Activated CD8-positive, alpha-beta T cell treated with anti-CD3 and anti-CD28 coated beads for 36 hours (primary cell): ENCODE measurements around the gene INO80. TPM values are rescaled to one million over a fixed set of nuclear protein-coding genes. Genes with fewer than 3 reads are reported as not detected.
A peak's percentile ranks its signal among the peaks of the same experiment; 100 is the strongest.

ENCODE experiments used
- ATAC-seq: fragments of 200-7000 bp; cut with Tn5 transposase; one replicate; pipeline ENCODE4 v1.10.0; 2021; ENCODE audit warnings: mild to moderate bottlenecking, moderate library complexity
- CTCF ChIA-PET: fragments of 350-600 bp; sonication (Branson Sonifier 250); formaldehyde crosslinking; loops from one replicate; lab custom pipeline; 2021; ENCODE audit warnings: antibody characterized with exemption; lab: Charles Lee
- POLR2A ChIA-PET: fragments of 350-600 bp; sonication (Branson Sonifier 250); formaldehyde crosslinking; loops from one replicate; lab custom pipeline; 2021; ENCODE audit warnings: antibody characterized with exemption; lab: Charles Lee
- DNase-seq: peaks from one replicate; pipeline ENCODE4 v3.0.0-alpha.2; 2020
- H3K27ac Mint-ChIP-seq: one replicate; pipeline ENCODE4 v1.8.0; 2021; ENCODE audit warnings: mild to moderate bottlenecking, mixed read lengths
- H3K27me3 Mint-ChIP-seq: one replicate; pipeline ENCODE4 v1.8.0; 2021; ENCODE audit warnings: mixed read lengths
- H3K36me3 Mint-ChIP-seq: one replicate; pipeline ENCODE4 v1.8.0; 2021; ENCODE audit warnings: low read depth, mixed read lengths
- H3K4me1 Mint-ChIP-seq: one replicate; pipeline ENCODE4 v1.8.0; 2021; ENCODE audit warnings: low read depth, mixed read lengths
- H3K4me3 Mint-ChIP-seq: one replicate; pipeline ENCODE4 v1.8.0; 2021; ENCODE audit warnings: mild to moderate bottlenecking, moderate library complexity, mixed read lengths
- H3K9me3 Mint-ChIP-seq: one replicate; pipeline ENCODE4 v1.8.0; 2021; ENCODE audit warnings: mixed read lengths
- CTCF ChIP-seq: fragments of 200-600 bp; IDR thresholded peaks from one replicate; pipeline ENCODE4 v1.8.0; 2022; ENCODE audit warnings: antibody characterized with exemption, mild to moderate bottlenecking
- intact Hi-C: fragments of 100-400 bp; cut with micrococcal nuclease; formaldehyde crosslinking; loops from one replicate; pipeline ENCODE4 v1.10.0; 2022
- total RNA-seq, 2 experiments: library from RNA; stranded (reverse); gene quantifications; one replicate each; pipeline ENCODE4 v1.2.3, GENCODE V29; 2021

The INO80 gene
- total RNA-seq, 2 experiments from 2014 or later: 19.1 to 20.2 TPM

GRCh38 chr15:40949756-40950207 lies 166.3 kb downstream of the INO80 start:
- CTCF ChIA-PET: interaction anchor here (2.0 to 7.5 kb wide), 5 partner anchors 8 to 45 kb away, joined by 4 to 73 read pairs (median 10); no protein-coding TSS in a partner anchor
- DNase-seq (no peak), ATAC-seq (no peak)
- TF ChIP-seq CTCF: no peak
- Mint-ChIP-seq H3K36me3 (peaks cover 19% of the 10 kb centered on the region), H3K4me3 (no peak overlapping the region), H3K27ac (no peak overlapping the region), H3K27me3 (no peaks in the 10 kb centered on the region), H3K9me3 (no peaks in the 10 kb centered on the region), H3K4me1 (peaks cover 19% of the 10 kb centered on the region)
- intact Hi-C loops: loop anchor here (10.0 kb wide), 1 partner anchor 45 kb away; no protein-coding TSS in a partner anchor
- POLR2A ChIA-PET: no interaction called here

- DNase-seq: no peak
- intact Hi-C loops: no loop called here
- Mint-ChIP-seq H3K36me3 (peaks cover 11% of the 10 kb centered on the region), H3K4me3 (no peak overlapping the region), H3K9me3 (no peaks in the 10 kb centered on the region), H3K27ac (no peak overlapping the region), H3K4me1 (peaks cover 17% of the 10 kb centered on the region), H3K27me3 (no peaks in the 10 kb centered on the region)
- ChIA-PET POLR2A (interaction anchor here (0.7 to 1.3 kb wide), 3 partner anchors 27 to 41 kb away, joined by 3 read pairs; no protein-coding TSS in a partner anchor), CTCF (interaction anchor here (1.1 to 3.0 kb wide), 5 partner anchors 10 to 45 kb away, joined by 3 to 11 read pairs (median 4); no protein-coding TSS in a partner anchor)
- no peak for TF ChIP-seq CTCF
- ATAC-seq: no peak
Measured at GRCh38 chr15:40948706-40949473, 167.2 kb downstream of the INO80 start.

GRCh38 chr15:40944510-40945296 lies 171.4 kb downstream of the INO80 start:
- no peak overlapping the region for H3K27ac Mint-ChIP-seq
- intact Hi-C loops: no loop called here
- no peak overlapping the region for H3K4me3 Mint-ChIP-seq
- ATAC-seq (no peak), DNase-seq (no peak)
- no peaks in the 10 kb centered on the region for H3K27me3 Mint-ChIP-seq
- POLR2A ChIA-PET: interaction anchor here (5.5 kb wide), 1 partner anchor 9 kb away, joined by 67 read pairs; the partner anchor contains the start of gene CHAC1
- TF ChIP-seq CTCF: no peak
- H3K9me3 Mint-ChIP-seq: no peaks in the 10 kb centered on the region
- CTCF ChIA-PET: interaction anchor here (0.8 to 2.9 kb wide), 3 partner anchors 8 to 453 kb away, joined by 3 to 13 read pairs (median 4); partner anchors contain the start of gene CHAC1
- no peaks in the 10 kb centered on the region for H3K36me3 Mint-ChIP-seq
- peaks cover 34% of the 10 kb centered on the region for H3K4me1 Mint-ChIP-seq

GRCh38 chr15:40943764-40944365 lies 172.2 kb downstream of the INO80 start:
- ChIA-PET CTCF (interaction anchor here (1.3 to 3.8 kb wide), 4 partner anchors 9 to 20 kb away, joined by 4 to 73 read pairs (median 20); partner anchors contain the start of gene CHAC1), POLR2A (interaction anchor here (4.2 to 5.5 kb wide), 2 partner anchors 10 to 15 kb away, joined by 43 to 67 read pairs; partner anchors contain the start of genes CHAC1 and DLL4)
- H3K36me3 Mint-ChIP-seq: no peaks in the 10 kb centered on the region
- no peak overlapping the region for H3K27ac Mint-ChIP-seq
- H3K4me1 Mint-ChIP-seq: peaks cover 34% of the 10 kb centered on the region
- no peaks in the 10 kb centered on the region for H3K27me3 Mint-ChIP-seq
- no peak for DNase-seq
- TF ChIP-seq CTCF: no peak
- intact Hi-C loops: no loop called here
- H3K4me3 Mint-ChIP-seq: peak overlapping the region; percentile 79
- no peaks in the 10 kb centered on the region for H3K9me3 Mint-ChIP-seq
- no peak for ATAC-seq
